Activated CD4-positive, alpha-beta T cell treated with anti-CD3 and anti-CD28 coated beads, Interleukin-2, Interleukin-6, amounts not matched to agents 100 ng/mL and 50 ng/mL, durations not matched to agents 16 hours and 8 hours (primary cell): ENCODE data around the gene MAN2A2.

Experiments used
- DNase-seq: peaks from one replicate; pipeline ENCODE4 v3.0.0-alpha.2; 2020

MAN2A2 gene

GRCh38 chr15:90902840-90903732, at the start of gene MAN2A2:
Gene MAN2A2 (plus strand): TSS chr15:90903302. CDS start chr15:90904208, 906 bp downstream.
- DNase-seq: peak; percentile 83

DNA sequence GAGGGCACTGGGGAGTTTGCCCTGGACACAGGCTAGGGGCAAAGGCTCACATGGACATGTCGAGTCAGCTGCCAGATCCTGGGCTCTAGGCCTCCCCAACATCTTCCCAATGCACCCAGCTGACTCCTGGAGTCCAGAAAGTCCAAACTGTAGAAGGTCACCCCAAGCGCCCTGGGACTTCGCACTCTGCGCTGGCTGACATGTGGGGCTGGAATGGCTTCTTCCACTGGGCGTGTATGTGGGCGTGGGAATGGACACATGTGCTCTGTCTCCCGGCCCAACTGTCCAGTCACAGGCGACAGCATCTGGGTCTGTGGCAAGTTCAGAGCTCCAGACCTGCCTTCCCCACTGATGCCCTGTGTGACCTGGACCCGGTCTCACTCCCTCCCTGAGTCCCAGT, 48.0 kb upstream of the MAN2A2 start:
- DNase-seq: no peak

DNA sequence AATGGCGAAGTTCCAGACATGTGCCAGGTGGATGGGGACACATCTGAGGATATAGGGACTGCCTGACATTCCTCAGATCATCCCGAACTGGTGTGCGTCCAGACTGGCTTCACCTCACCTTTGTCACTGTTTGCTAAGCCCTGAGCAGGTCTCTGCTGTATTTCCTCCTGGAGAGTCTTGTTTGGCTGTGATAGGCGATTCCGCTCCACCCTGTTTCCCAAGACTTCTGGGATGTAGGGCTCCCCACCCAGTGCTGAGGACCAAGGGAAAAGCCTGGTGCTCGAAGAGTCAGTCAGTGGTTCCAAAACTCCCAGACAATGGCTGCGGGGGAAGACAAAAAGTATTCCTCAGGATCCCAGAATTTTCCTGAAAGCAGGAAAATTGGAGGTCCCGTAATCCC, 45.8 kb upstream of the MAN2A2 start:
- DNase-seq: no peak

GRCh38 chr15:90857883-90858443, 45.1 kb upstream of the MAN2A2 start:
- peak; percentile 38 for DNase-seq

- DNase-seq: no peak
These were observed 43.6 kb upstream of the MAN2A2 start for GRCh38 chr15:90859234-90860131.

- no peak for DNase-seq
These were observed 42.7 kb upstream of the MAN2A2 start for GRCh38 chr15:90860450-90860849.

DNA sequence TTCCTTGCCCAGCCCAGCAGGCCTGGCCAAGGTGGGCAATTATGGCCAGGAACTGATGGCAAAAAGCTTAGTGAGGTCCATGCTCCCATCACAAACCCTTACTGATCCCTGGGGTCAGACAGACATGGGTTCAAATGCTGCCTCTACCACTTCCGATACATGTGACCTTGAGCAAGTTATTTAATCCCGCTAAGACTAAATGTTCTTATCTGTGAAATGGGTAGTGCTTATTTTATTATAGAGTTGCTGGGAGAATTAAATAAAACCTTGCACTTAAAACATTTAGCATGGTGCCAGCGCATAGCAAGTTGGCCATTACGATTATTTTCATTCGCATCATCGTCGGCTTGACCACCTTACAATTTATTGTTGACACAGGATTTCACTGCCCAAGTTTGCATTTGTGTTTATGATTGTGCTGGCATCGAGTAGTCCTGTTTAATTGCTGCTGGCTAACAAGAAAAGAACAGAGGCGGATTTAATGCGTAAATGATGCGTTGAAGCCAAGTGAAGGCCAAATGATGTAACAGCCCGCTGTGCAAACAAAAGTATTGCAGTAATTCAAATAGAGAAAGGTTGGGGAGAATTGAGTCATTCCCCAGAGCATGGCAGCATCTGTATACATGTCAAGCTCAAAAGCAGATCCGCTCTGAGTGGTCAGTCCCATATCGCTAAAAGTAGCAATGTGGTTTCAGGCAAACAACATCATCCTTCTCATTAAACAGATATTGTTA, 42.0 kb upstream of the MAN2A2 start:
- peak; percentile 70 for DNase-seq

DNA sequence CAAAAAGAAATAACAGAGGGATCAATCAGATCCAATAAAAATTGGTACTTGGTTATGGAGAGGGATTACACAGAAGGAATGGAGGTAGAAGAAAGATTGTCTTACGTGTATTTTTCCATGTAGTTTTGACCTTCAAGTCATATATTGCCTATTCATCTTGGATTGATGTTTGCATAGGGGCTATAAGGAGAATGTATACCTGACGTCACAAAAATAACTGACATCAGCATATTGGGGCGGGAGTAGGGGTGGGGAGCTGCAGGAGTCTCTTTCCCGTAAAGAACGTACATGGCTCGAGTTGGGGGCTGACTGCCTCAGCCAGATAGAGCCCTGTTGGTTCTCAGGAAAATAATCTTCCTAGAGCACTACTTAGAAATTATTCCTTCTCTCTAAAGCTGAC, 40.6 kb upstream of the MAN2A2 start:
- no peak for DNase-seq

- DNase-seq: no peak
These were observed 39.9 kb upstream of the MAN2A2 start for GRCh38 chr15:90862964-90863778.

- DNase-seq: no peak
These were observed 39.1 kb upstream of the MAN2A2 start for GRCh38 chr15:90863987-90864386.

- DNase-seq: no peak
These were observed 38.6 kb upstream of the MAN2A2 start for GRCh38 chr15:90864507-90864906.

GRCh38 chr15:90865702-90866101, 37.4 kb upstream of the MAN2A2 start:
- DNase-seq: no peak

DNA sequence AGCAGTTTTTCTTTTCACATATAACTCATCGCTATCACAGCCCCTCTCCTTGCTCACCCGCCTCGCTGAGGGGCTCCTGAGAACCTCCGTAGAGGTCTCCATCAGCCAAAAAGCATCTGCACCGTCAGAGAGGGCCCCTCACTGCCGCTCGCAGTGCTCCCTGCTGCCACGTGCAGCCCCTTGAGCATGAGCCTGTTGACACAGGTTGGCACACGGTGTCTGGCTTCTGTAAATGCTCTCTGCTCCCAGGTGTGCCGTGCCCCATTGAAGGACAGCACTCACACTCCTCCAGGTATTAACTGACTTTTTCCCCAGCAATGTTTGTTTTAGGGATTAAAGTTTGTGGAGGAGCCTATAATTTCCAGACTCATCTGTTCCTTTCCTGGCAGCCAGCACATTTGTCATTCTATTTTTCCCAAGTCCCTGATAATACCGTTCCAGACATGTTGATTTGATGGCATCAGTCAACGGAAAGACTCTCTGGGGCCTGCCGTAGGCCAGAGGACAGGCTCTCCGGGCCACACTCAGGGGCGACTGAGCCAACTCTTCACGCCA, 36.9 kb upstream of the MAN2A2 start:
- no peak for DNase-seq

GRCh38 chr15:90866800-90867199, 36.3 kb upstream of the MAN2A2 start:
- no peak for DNase-seq

DNA sequence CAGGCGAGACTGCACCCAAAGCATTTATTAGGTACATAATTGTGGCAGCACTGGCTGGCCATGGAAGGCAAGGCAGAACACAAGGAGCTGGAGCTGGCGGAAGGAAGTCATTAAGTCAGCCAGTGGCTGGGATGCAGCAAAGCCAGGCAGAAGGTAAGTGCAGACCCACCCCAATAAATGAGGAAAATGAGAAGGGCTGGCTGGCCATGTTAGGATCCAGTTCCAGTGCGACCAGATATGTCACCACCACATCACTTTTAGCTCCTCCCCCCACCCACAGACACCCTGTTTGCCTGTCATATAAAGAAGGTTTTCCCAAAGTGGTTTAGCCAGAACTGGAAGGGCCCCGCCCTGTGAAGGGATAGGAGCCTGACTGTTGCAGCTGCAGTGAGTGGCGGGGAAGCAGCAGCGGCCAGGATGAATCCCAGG, 34.8 kb upstream of the MAN2A2 start, which contains the start of gene FURIN:
TSS of gene FURIN (plus strand) at position 328 of the 429 bp plus-strand sequence. CDS start 7,153 bp downstream, outside the sequence.
- no peak for DNase-seq

- DNase-seq: no peak
These were observed 34.0 kb upstream of the MAN2A2 start for GRCh38 chr15:90869140-90869541.

GRCh38 chr15:90869601-90870353, 33.3 kb upstream of the MAN2A2 start:
- peak; percentile 82 for DNase-seq

GRCh38 chr15:90870354-90871138, 32.6 kb upstream of the MAN2A2 start:
- peak; percentile 44 for DNase-seq

GRCh38 chr15:90871139-90871715, 31.9 kb upstream of the MAN2A2 start:
- peak; percentile 46 for DNase-seq
